B cell (primary cell): ENCODE results near the gene RERE.

Source experiments
- CTCF ChIP-seq: fragments of 200-600 bp; IDR thresholded peaks from one replicate; pipeline ENCODE4 v1.8.0; 2022; ENCODE audit warnings: antibody characterized with exemption, mild to moderate bottlenecking
- EZH2 ChIP-seq: IDR thresholded peaks from 2 replicates; pipeline ENCODE4 v1.6.1; 2012; ENCODE audit warnings: borderline replicate concordance, low read depth, mild to moderate bottlenecking, moderate library complexity, low read length; ENCODE audit not compliant: insufficient read depth, poor library complexity, severe bottlenecking

GRCh38 chr1:8435569-8436071, 381.8 kb downstream of the RERE start:
- TF ChIP-seq CTCF (no peak), EZH2 (no peak)
